ENCODE results near the gene EFCAB12. TPM values are rescaled to one million over a fixed set of nuclear protein-coding genes. Genes with fewer than 3 reads are reported as not detected.

EFCAB12 gene
- total and polyA plus RNA-seq, 10 of the 15 experiments (the other 5 are each of a cell fraction or from before 2014, with no cell fraction given) = 0.02 to 0.85 (median 0.33) TPM

- Histone ChIP-seq H3K36me3 (ENCODE audit: control insufficient read depth in 2 of 2, insufficient read depth in 2 of 2, low read length in 1 of 2) (peaks cover 10 to 11% of the 10 kb centered on the region in 2 experiments), H3K79me2 (ENCODE audit: control insufficient read depth, insufficient read depth, low read length) (peaks cover 53% of the 10 kb centered on the region)
- no peak for FAIRE-seq
Observed at GRCh38 chr3:129435367-129435766, 6.9 kb upstream of the EFCAB12 start.

More at GRCh38 chr3:129435367-129435766, 6.9 kb upstream of the EFCAB12 start:
- DNase-seq (ENCODE audit: low read depth, low spot score) (no peak), ATAC-seq (no peak)
- in situ Hi-C loops (cut with MboI) (no loop called here), intact Hi-C loops (cut with micrococcal nuclease; ENCODE audit: unreplicated experiment) (loop anchor here (5.0 kb wide), 1 partner anchor 53 kb away; no protein-coding TSS in a partner anchor)
- RAD21 ChIA-PET (ENCODE audit: unreplicated experiment) = interaction anchor here (0.8 to 4.4 kb wide), 14 partner anchors 9 to 464 kb away, joined by 3 to 78 read pairs (median 5); partner anchors contain the start of gene COPG1
- peaks cover 8% of the 10 kb centered on the region; the same call in 1 of the 2 replicates for H3K4me1 ChIP-seq (ENCODE audit: control insufficient read depth, insufficient read depth, low read length)
- TF ChIP-seq SMC3 (IDR thresholded peaks at IDR 0.05; ENCODE audit: borderline replicate concordance, low read length) (peak; percentile 33; the same call in 1 of the 2 replicates), CBFB (IDR thresholded peaks at IDR 0.05; ENCODE audit: low read depth) (no peak), SRF (IDR thresholded peaks at IDR 0.05; ENCODE audit: low read depth in 2 of 2, low read length in 2 of 2) (no peak), CTCF (IDR thresholded peaks at IDR 0.05 in 2 of 3, conservative IDR thresholded peaks at IDR 0.05 in 1 of 3; ENCODE audit: control insufficient read depth in 2 of 3, extremely low read depth in 1 of 3, insufficient read depth in 1 of 3, low read depth in 3 of 3, low read length in 3 of 3) (peak in 1 of 3 experiments; percentile 53; a peak in 2 of 6 replicates), RAD21 (IDR thresholded peaks at IDR 0.05; ENCODE audit: insufficient read depth, low read depth, low read length) (peak; percentile 53), RCOR1 (conservative IDR thresholded peaks at IDR 0.05; ENCODE audit: low read depth, low read length) (no peak), BCLAF1 (IDR thresholded peaks at IDR 0.05) (no peak)
- H3K4me2 ChIP-seq (ENCODE audit: control insufficient read depth, insufficient read depth) = peak overlapping the region; percentile 60
- peak overlapping the region; percentile 57 for H3K4me3 ChIP-seq
- SMC1A ChIA-PET (ENCODE audit: uncharacterized antibody, unreplicated experiment) = interaction anchor here (0.5 to 14.5 kb wide), 13 partner anchors 9 to 214 kb away, joined by 3 to 275 read pairs (median 5); a partner anchor contains a TSS
- POLR2A ChIA-PET = interaction anchor here (0.7 to 3.3 kb wide), 9 partner anchors 9 to 155 kb away, joined by 3 to 24 read pairs (median 6); no protein-coding TSS in a partner anchor
- CTCF ChIA-PET = interaction anchor here (0.7 to 3.7 kb wide), 18 partner anchors 8 to 465 kb away, joined by 3 to 60 read pairs (median 5); a partner anchor contains a TSS
- no peaks in the 10 kb centered on the region for H4K20me1 ChIP-seq (ENCODE audit: control insufficient read depth, insufficient read depth)
- BruUV-seq (replicated peaks) = no TSS peak
- WGBS (ENCODE audit: insufficient coverage, insufficient replicate concordance, low lambda C conversion rate, missing lambda C conversion rate) = 0% methylated on average over 1 of the region's 1 CpG
- H3K27ac ChIP-seq (ENCODE audit: control insufficient read depth, insufficient read depth) = peak overlapping the region; percentile 61
- H3K27me3 ChIP-seq (replicated peaks in 1 of 2; ENCODE audit: control insufficient read depth in 2 of 2, insufficient read depth in 2 of 2, low read length in 1 of 2) = no peaks in the 10 kb centered on the region
- no peaks in the 10 kb centered on the region for H3K9me3 ChIP-seq (replicated peaks; ENCODE audit: control insufficient read depth, insufficient read depth, low read length)
- H2AFZ ChIP-seq (ENCODE audit: control insufficient read depth, low read depth, low read length) = no peak overlapping the region
- peak overlapping the region; percentile 24 for H3K9ac ChIP-seq (ENCODE audit: control insufficient read depth, insufficient read depth, low read length)

Data from GM12878 (cell line).